ENCODE measurements around the gene EVI5. TPM values are rescaled to one million over a fixed set of nuclear protein-coding genes. Genes with fewer than 3 reads are reported as not detected.

Gene EVI5
- total RNA-seq, 1 donor from 2014 or later, result 80.4 TPM

GRCh38 chr1:92488416-92488815, 296.5 kb downstream of the EVI5 start:
- Histone ChIP-seq H3K4me1 (ENCODE audit: insufficient read depth, low read length) (peaks cover 24% of the 10 kb centered on the region), H3K27ac (ENCODE audit: low read depth, low read length) (no peak overlapping the region), H3K9ac (ENCODE audit: low read length) (no peak overlapping the region), H4K20me1 (ENCODE audit: insufficient read depth, low read length) (peaks cover 15% of the 10 kb centered on the region), H3K36me3 (ENCODE audit: insufficient read depth, low read length) (no peaks in the 10 kb centered on the region), H2AFZ (ENCODE audit: low read depth, low read length) (no peak overlapping the region), H3K4me2 (ENCODE audit: low read length) (no peak overlapping the region), H3K27me3 (ENCODE audit: insufficient read depth, low read length) (peaks cover 43% of the 10 kb centered on the region), H3K79me2 (ENCODE audit: insufficient read depth, low read length) (no peaks in the 10 kb centered on the region), H3K4me3 (ENCODE audit: insufficient read depth, low read depth, low read length) (no peak overlapping the region), H3K9me3 (ENCODE audit: insufficient read depth, low read depth, low read length) (no peaks in the 10 kb centered on the region)
- H3K27me3 Mint-ChIP-seq (ENCODE audit: low read depth, unreplicated experiment), result peaks cover 47% of the 10 kb centered on the region
- DNase-seq (ENCODE audit: low read depth) (no peak), FAIRE-seq (no peak)
- H3K4me3 Mint-ChIP-seq (ENCODE audit: unreplicated experiment), result no peak overlapping the region
- H3K36me3 Mint-ChIP-seq (ENCODE audit: low read depth, unreplicated experiment), result peaks cover 3% of the 10 kb centered on the region
- H3K27ac Mint-ChIP-seq (ENCODE audit: unreplicated experiment), result no peak overlapping the region
- H3K4me1 Mint-ChIP-seq (ENCODE audit: low read depth, unreplicated experiment), result peaks cover 9% of the 10 kb centered on the region
- H3K9me3 Mint-ChIP-seq (ENCODE audit: unreplicated experiment), result no peaks in the 10 kb centered on the region
- TF ChIP-seq EZH2 (IDR thresholded peaks at IDR 0.05; ENCODE audit: insufficient read depth, low read length) (no peak), CTCF (IDR thresholded peaks at IDR 0.05; ENCODE audit: insufficient read depth, low read depth, low read length) (no peak)

GRCh38 chr1:92487078-92487605, 297.8 kb downstream of the EVI5 start:
- H2AFZ ChIP-seq (ENCODE audit: low read depth, low read length), result peak overlapping the region; percentile 46
- H3K9me3 ChIP-seq (ENCODE audit: insufficient read depth, low read depth, low read length), result no peaks in the 10 kb centered on the region
- TF ChIP-seq EZH2 (IDR thresholded peaks at IDR 0.05; ENCODE audit: insufficient read depth, low read length) (no peak), CTCF (IDR thresholded peaks at IDR 0.05; ENCODE audit: insufficient read depth, low read depth, low read length) (no peak)
- Mint-ChIP-seq H3K4me1 (ENCODE audit: low read depth, unreplicated experiment) (peaks cover 9% of the 10 kb centered on the region), H3K9me3 (ENCODE audit: unreplicated experiment) (peaks cover 4% of the 10 kb centered on the region), H3K36me3 (ENCODE audit: low read depth, unreplicated experiment) (peaks cover 3% of the 10 kb centered on the region), H3K27ac (ENCODE audit: unreplicated experiment) (no peak overlapping the region), H3K27me3 (ENCODE audit: low read depth, unreplicated experiment) (peaks cover 58% of the 10 kb centered on the region), H3K4me3 (ENCODE audit: unreplicated experiment) (peak overlapping the region; percentile 40)
- H3K9ac ChIP-seq (ENCODE audit: low read length), result no peak overlapping the region
- no peak for DNase-seq (ENCODE audit: low read depth)
- no peaks in the 10 kb centered on the region for H3K36me3 ChIP-seq (ENCODE audit: insufficient read depth, low read length)
- no peaks in the 10 kb centered on the region for H3K79me2 ChIP-seq (ENCODE audit: insufficient read depth, low read length)
- H3K4me3 ChIP-seq (ENCODE audit: insufficient read depth, low read depth, low read length), result peak overlapping the region; percentile 52
- peaks cover 56% of the 10 kb centered on the region for H3K27me3 ChIP-seq (ENCODE audit: insufficient read depth, low read length)
- peak overlapping the region; percentile 89 for H3K4me2 ChIP-seq (ENCODE audit: low read length)
- peaks cover 33% of the 10 kb centered on the region for H3K4me1 ChIP-seq (ENCODE audit: insufficient read depth, low read length)
- no peak for FAIRE-seq
- H3K27ac ChIP-seq (ENCODE audit: low read depth, low read length), result no peak overlapping the region
- H4K20me1 ChIP-seq (ENCODE audit: insufficient read depth, low read length), result peaks cover 24% of the 10 kb centered on the region

DNA sequence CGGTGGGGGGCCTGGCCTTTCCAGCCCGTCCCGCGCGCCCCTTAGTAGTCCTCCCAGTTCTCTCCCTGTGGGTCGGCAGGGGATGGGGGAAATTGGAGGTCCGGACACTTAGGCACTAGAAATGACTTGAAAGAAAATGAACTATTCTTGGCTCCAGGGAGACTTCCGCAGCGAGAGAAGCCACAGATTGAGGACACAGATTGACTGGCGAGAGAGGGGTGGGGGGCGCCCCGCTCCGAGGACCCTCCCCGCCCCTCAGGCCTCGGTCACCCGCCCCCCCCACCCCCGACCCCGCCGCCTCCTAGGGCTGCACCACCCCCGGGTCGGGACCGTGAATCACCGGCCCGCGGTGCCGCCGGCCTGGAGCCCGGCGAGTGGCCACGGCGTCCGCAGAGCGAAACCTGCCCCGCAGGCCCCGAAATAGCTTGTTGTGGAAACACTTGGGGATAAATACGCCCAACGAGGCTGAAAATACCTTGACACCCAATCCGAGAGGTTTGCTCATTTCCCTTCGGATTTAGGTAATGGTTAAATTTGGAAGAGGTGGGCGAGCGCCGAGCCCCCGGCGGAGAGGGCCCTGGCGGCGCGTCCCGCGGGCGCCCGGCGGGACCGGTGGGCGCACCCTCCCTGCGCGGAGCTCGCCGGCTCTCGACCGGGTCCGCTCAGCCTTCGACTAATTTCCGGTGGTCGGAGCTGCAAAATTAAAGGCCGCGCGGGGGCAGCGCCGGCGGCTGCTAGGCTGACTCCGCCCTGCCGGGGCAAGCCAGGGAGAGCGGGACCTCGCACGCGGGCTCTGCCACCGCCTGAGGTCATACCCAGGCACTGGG, 298.4 kb downstream of the EVI5 start, which contains the start of gene GFI1:
TSS of gene GFI1 (minus strand) at position 675 of the 827 bp plus-strand sequence. CDS start 3,438 bp downstream, outside the sequence.
- Histone ChIP-seq H4K20me1 (ENCODE audit: insufficient read depth, low read length) (peaks cover 30% of the 10 kb centered on the region), H3K79me2 (ENCODE audit: insufficient read depth, low read length) (no peaks in the 10 kb centered on the region), H3K4me1 (ENCODE audit: insufficient read depth, low read length) (peaks cover 33% of the 10 kb centered on the region), H3K27me3 (ENCODE audit: insufficient read depth, low read length) (peaks cover 63% of the 10 kb centered on the region), H3K4me3 (ENCODE audit: insufficient read depth, low read depth, low read length) (peak within 1 kb of the TSS; percentile 53), H3K27ac (ENCODE audit: low read depth, low read length) (no peak within 1 kb of the TSS), H3K4me2 (ENCODE audit: low read length) (peak within 1 kb of the TSS; percentile 89), H3K36me3 (ENCODE audit: insufficient read depth, low read length) (no peaks in the 10 kb centered on the region), H2AFZ (ENCODE audit: low read depth, low read length) (peak within 1 kb of the TSS; percentile 67), H3K9me3 (ENCODE audit: insufficient read depth, low read depth, low read length) (no peaks in the 10 kb centered on the region), H3K9ac (ENCODE audit: low read length) (no peak within 1 kb of the TSS)
- FAIRE-seq (no peak), DNase-seq (ENCODE audit: low read depth) (no peak)
- Mint-ChIP-seq H3K36me3 (ENCODE audit: low read depth, unreplicated experiment) (peaks cover 3% of the 10 kb centered on the region), H3K4me3 (ENCODE audit: unreplicated experiment) (peak within 1 kb of the TSS; percentile 81), H3K27me3 (ENCODE audit: low read depth, unreplicated experiment) (peaks cover 60% of the 10 kb centered on the region), H3K9me3 (ENCODE audit: unreplicated experiment) (peaks cover 6% of the 10 kb centered on the region), H3K4me1 (ENCODE audit: low read depth, unreplicated experiment) (peaks cover 9% of the 10 kb centered on the region), H3K27ac (ENCODE audit: unreplicated experiment) (no peak within 1 kb of the TSS)
- no peak for TF ChIP-seq CTCF (IDR thresholded peaks at IDR 0.05; ENCODE audit: insufficient read depth, low read depth, low read length)
- no peak for TF ChIP-seq EZH2 (IDR thresholded peaks at IDR 0.05; ENCODE audit: insufficient read depth, low read length)
